Right lobe of liver (tissue), 6 donors: ENCODE results near the gene PROSER2. TPM values are rescaled to one million over a fixed set of nuclear protein-coding genes. Genes with fewer than 3 reads are reported as not detected.

Experiments
- ATAC-seq, 4 donors: fragments of 200-7000 bp; cut with Tn5 transposase; one replicate each; pipeline ENCODE4 v1.9.1; 2020; ENCODE audit warnings: mild to moderate bottlenecking in 4 of 4, moderate library complexity in 4 of 4
- DNase-seq, 3 donors: peaks; one replicate each; pipeline ENCODE4 v3.0.0-alpha.2; 2020
- H3K27ac ChIP-seq, 3 donors: fragments of 200-600 bp; one replicate each; pipeline ENCODE4 v1.8.0; 2022
- H3K27me3 ChIP-seq, 2 donors: fragments of 200-600 bp; one replicate each; pipeline ENCODE4 v1.8.0; 2022
- H3K36me3 ChIP-seq, 4 donors: fragments of 200-600 bp; sonication (generic) in 1 of 4; one replicate each; pipeline versions ENCODE4 v1.5.1 to v1.8.0; 2017 to 2022; ENCODE audit warnings: control low read depth in 1 of 4
- H3K4me1 ChIP-seq, 4 donors: fragments of 200-600 bp; sonication (generic) in 1 of 4; one replicate each; pipeline versions ENCODE4 v1.5.1 to v1.8.0; 2017 to 2022; ENCODE audit warnings: control low read depth in 1 of 4
- H3K4me3 ChIP-seq, 3 donors: fragments of 200-600 bp; one replicate each; pipeline ENCODE4 v1.8.0; 2022
- H3K9me3 ChIP-seq, 4 donors: fragments of 200-600 bp; sonication (generic) in 1 of 4; one replicate each; pipeline versions ENCODE4 v1.5.1 to v1.8.0; 2017 to 2022; ENCODE audit warnings: control low read depth in 1 of 4
- POLR2A ChIP-seq: fragments of 450-650 bp; IDR thresholded peaks from one replicate; pipeline ENCODE4 v1.6.1; 2017; ENCODE audit warnings: antibody characterized with exemption, mild to moderate bottlenecking
- WGBS: methylation state at CpG from one replicate; pipeline ENCODE4 v1.1.6; 2018; ENCODE audit warnings: low coverage, low lambda C conversion rate; ENCODE audit not compliant: insufficient coverage; ENCODE audit errors: missing lambda C conversion rate; 5-methylcytosine and 5-hydroxymethylcytosine counted together
- intact Hi-C, 2 donors: fragments of 100-400 bp; cut with DNase I; formaldehyde crosslinking; loops; one replicate each; pipeline versions ENCODE4 v1.11.2 to v1.14.1; 2022
- total RNA-seq, 6 experiments: library from RNA; depleted of rRNA in 2 of 6; stranded (reverse); fragments of >200 nt in 2 of 6; fragmentation: NEBNext Ultra II Directional in 3 of 6; extraction: Animal tissue kit (Norgen Biotek cat#: 25700) in 3 of 6; gene quantifications; one replicate each; pipeline versions ENCODE4 v1.1.0 to v1.2.4, GENCODE V29; 2016 to 2023
- TF ChIP-seq, protein P1 (sequence below), 4 donors: fragments of 200-600 bp in 3 of 4; fragments of 450-650 bp in 1 of 4; IDR thresholded peaks; one replicate each; pipeline versions ENCODE4 v1.5.1 to v1.8.0; 2016 to 2022; ENCODE audit warnings: antibody characterized with exemption in 4 of 4, mild to moderate bottlenecking in 2 of 4
- donor health status: DM: no; HTN: yes; CAD: no.
- donor health status: DM: no; HTN: no; CAD: no.
- donor health status: DM: no; HTN: no; CAD: no.
- donor health status: DM: no; HTN: yes; CAD: no.
- donor health status: DM: no; HTN: yes; CAD: no.

PROSER2 gene
- total RNA-seq, 6 experiments from 2014 or later: 24.5 to 65.9 (median 26.8) TPM

DNA sequence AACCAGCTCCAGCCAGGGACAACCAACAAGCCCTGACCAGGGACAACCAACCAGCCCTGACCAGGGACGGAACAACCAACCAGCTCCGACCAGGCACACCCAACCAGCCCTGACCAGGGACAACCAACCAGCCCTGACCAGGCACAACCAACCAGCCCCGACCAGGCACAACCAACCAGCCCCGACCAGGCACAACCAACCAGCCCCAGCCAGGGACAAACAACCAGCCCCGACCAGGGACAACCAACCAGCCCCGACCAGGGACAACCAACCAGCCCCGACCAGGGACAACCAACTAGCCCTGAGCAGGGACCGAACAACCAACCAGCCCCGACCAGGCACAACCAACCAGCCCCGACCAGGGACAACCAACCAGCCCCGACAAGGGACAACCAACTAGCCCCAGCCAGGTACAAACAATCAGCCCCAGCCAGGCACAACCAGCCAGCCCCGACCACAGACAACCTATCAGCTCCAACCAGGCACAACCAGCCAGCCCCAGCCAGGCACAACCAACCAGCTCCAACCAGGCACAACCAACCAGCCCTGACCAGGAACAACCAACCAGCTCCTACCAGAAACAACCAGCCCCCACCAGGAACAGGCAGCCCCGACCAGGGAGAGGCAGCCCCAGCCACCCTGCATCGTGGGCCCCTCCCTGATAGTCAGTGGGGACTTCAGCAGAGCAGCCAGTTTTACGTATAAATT is 56.4 kb downstream of the PROSER2 start:
- intact Hi-C loops: no loop called here
- Histone ChIP-seq H3K36me3 (no peaks in the 10 kb centered on the region), H3K4me3 (no peak overlapping the region), H3K27me3 (no peaks in the 10 kb centered on the region), H3K9me3 (no peaks in the 10 kb centered on the region), H3K4me1 (peaks cover 0 to 28% (median 17%) of the 10 kb centered on the region in 4 donors), H3K27ac (no peak overlapping the region)
- DNase-seq (peak in 1 of 3 donors; percentile 47), ATAC-seq (no peak)
- WGBS: 71% methylated on average over 2 of the region's 15 CpGs
- TF ChIP-seq, protein P1, sequence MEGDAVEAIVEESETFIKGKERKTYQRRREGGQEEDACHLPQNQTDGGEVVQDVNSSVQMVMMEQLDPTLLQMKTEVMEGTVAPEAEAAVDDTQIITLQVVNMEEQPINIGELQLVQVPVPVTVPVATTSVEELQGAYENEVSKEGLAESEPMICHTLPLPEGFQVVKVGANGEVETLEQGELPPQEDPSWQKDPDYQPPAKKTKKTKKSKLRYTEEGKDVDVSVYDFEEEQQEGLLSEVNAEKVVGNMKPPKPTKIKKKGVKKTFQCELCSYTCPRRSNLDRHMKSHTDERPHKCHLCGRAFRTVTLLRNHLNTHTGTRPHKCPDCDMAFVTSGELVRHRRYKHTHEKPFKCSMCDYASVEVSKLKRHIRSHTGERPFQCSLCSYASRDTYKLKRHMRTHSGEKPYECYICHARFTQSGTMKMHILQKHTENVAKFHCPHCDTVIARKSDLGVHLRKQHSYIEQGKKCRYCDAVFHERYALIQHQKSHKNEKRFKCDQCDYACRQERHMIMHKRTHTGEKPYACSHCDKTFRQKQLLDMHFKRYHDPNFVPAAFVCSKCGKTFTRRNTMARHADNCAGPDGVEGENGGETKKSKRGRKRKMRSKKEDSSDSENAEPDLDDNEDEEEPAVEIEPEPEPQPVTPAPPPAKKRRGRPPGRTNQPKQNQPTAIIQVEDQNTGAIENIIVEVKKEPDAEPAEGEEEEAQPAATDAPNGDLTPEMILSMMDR (IDR thresholded peaks at IDR 0.05): no peak
- TF ChIP-seq POLR2A: no peak

DNA sequence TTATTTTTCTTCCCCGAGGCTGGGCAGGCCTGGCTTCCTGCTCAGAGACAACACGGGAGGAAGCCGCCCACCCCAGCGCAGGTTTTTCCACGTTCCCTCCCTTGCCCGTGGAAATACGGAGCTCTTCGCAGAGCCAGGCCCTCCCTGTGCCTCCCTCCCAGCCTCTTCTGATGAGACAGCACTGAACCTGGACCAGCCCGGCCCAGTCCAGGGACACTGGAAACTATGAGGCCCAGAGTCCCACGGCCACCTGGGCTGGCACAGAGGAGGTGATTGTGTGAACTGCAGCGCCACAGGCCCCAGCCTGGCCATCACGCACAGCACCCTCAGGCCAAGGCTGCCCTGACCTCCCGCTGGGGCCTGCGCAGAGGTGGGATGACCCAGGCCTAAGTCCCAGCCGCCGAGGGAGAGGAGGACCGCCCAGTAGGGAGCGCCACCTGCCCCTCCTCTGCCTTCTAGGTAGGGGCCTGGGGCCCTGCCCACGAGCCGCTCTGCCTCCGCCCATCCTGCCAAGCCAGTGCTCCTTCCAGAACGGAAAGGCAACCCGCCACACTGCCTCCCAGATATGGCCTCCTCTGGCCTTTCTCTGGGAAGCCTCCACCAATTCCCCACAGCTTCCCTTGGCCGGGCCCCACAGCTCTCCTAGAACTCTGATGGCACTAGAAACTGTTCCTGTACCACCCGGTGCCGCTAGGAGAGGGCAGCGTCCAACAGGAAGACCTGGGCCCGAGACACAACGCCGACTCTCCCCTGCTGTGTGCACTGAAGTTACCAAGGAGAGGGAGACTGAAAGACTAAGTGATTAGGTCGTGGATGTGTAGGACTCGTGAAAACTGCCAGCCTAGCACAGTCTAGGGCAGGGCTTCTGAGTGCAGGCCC is 57.2 kb downstream of the PROSER2 start:
- ATAC-seq (no peak), DNase-seq (peak in 1 of 3 donors; percentile 47)
- no peaks in the 10 kb centered on the region for H3K9me3 ChIP-seq
- no peak overlapping the region for H3K4me3 ChIP-seq
- WGBS: 40% methylated on average over 5 of the region's 32 CpGs
- H3K27ac ChIP-seq: no peak overlapping the region
- no peaks in the 10 kb centered on the region for H3K36me3 ChIP-seq
- H3K27me3 ChIP-seq: no peaks in the 10 kb centered on the region
- no peak for TF ChIP-seq POLR2A
- TF ChIP-seq, protein P1 (IDR thresholded peaks at IDR 0.05): no peak
- peaks cover 0 to 19% (median 10%) of the 10 kb centered on the region in 4 donors for H3K4me1 ChIP-seq
- intact Hi-C loops: no loop called here

DNA sequence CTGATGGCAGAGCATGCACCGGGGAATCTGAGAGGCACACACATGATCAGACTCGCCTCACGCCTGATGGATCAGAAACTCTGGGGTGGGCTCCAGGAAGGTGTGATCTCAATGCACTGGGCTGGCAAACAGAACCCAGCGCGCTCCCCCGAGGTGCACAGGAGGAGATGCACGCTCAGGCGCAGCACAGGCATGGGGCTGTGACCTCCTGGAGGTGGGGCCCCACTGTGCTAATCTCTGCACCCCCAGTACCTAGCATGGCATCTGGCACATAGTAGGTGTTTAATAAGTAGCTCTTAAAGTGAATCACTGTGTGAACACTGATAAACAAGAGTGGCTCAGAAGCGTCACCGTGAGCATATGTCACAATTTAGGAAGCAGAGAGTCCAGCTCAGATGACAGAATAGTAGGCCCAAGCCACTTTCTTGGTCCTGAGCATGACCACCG is 57.9 kb downstream of the PROSER2 start:
- Histone ChIP-seq H3K9me3 (no peaks in the 10 kb centered on the region), H3K27ac (no peak overlapping the region), H3K4me3 (no peak overlapping the region), H3K27me3 (no peaks in the 10 kb centered on the region), H3K4me1 (peaks cover 0 to 15% (median 7%) of the 10 kb centered on the region in 4 donors), H3K36me3 (no peaks in the 10 kb centered on the region)
- ATAC-seq: no peak
- 100% methylated on average over 1 of the region's 11 CpGs for WGBS
- TF ChIP-seq, protein P1 (IDR thresholded peaks at IDR 0.05): no peak
- TF ChIP-seq POLR2A: no peak
- intact Hi-C loops: no loop called here
- peak in 1 of 3 donors; percentile 49 for DNase-seq

DNA sequence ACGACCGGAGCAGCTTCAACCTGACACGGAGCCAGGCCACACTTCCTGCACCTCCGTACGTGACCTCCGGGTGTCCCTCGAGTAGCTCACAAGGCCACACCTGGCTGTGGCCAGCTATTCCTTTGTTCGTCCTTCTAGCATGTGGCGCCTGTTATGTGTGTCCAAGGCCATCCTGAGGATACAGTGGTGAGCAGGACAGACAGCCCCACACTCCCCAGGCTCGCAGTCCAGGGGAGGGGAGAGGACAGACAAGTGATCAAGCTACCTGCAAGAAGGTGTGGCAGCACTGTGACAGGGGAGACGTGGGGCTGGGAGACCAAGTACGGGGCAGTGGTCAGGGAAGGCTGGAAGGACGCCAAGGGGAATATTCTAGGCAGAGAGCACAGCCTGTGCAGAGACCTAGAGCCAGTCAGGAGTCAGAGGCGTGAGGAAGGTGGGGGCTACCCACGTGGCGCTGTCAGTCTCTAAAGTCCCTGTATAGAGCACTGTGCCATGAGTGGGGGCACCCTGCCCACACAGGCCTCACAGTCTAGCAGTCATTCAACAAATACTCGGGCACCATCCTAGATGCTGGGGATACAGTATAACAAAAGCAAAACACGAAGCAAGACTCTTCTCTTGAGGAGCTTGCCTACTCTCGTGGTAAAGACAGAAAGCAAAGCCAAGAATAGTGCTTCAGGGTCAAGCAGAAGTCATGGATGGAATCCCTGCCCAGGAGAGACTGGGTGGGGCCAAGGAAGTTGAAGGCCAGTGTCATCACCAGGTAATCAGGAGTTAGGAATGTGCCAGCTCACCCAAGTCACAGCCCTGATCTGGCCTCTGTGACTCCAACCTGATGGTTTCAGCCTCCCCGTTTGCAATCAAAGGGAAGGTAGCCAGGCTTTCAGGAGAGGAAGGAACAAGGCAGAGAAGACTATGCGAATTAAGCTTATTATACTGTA is 58.6 kb downstream of the PROSER2 start:
- peak in 1 of 3 donors; percentile 57 for DNase-seq
- H3K27me3 ChIP-seq: no peaks in the 10 kb centered on the region
- H3K36me3 ChIP-seq: no peaks in the 10 kb centered on the region
- WGBS: 77% methylated on average over 15 of the region's 21 CpGs
- H3K27ac ChIP-seq: no peak overlapping the region
- H3K9me3 ChIP-seq: no peaks in the 10 kb centered on the region
- peaks cover 0 to 8% (median 3%) of the 10 kb centered on the region in 4 donors for H3K4me1 ChIP-seq
- peak; percentile 54 to 75 (median 64) for ATAC-seq
- no peak for TF ChIP-seq POLR2A
- TF ChIP-seq, protein P1 (IDR thresholded peaks at IDR 0.05): peak in 2 of 4 donors; percentile 17 to 38
- intact Hi-C loops: no loop called here
- no peak overlapping the region for H3K4me3 ChIP-seq
